ENCODE data around the gene TP73. TPM values are rescaled to one million over a fixed set of nuclear protein-coding genes. Genes with fewer than 3 reads are reported as not detected.

TP73 gene
- total RNA-seq, 1 donor from 2014 or later: not detected

GRCh38 chr1:3774276-3774945, 122.1 kb downstream of the TP73 start:
- H3K36me3 ChIP-seq: peaks cover 3 to 7% of the 10 kb centered on the region in 2 donors
- intact Hi-C loops (cut with DNase I): no loop called here
- no peak for DNase-seq (ENCODE audit: low spot score in 2 of 2)
- peaks cover 0 to 8% of the 10 kb centered on the region in 2 donors for H3K4me1 ChIP-seq
- H3K4me3 ChIP-seq: no peak overlapping the region
- no peaks in the 10 kb centered on the region for H3K27me3 ChIP-seq
- no peaks in the 10 kb centered on the region for H3K9me3 ChIP-seq
- no peak overlapping the region for H3K27ac ChIP-seq
- no peak for TF ChIP-seq CTCF (IDR thresholded peaks at IDR 0.05)

- DNase-seq (ENCODE audit: low spot score in 2 of 2): no peak
- H3K27ac ChIP-seq: no peak overlapping the region
- peaks cover 9 to 13% of the 10 kb centered on the region in 2 donors for H3K36me3 ChIP-seq
- no peak overlapping the region for H3K4me3 ChIP-seq
- intact Hi-C loops (cut with DNase I): no loop called here
- H3K27me3 ChIP-seq: no peaks in the 10 kb centered on the region
- no peaks in the 10 kb centered on the region for H3K9me3 ChIP-seq
- peaks cover 0 to 8% of the 10 kb centered on the region in 2 donors for H3K4me1 ChIP-seq
- TF ChIP-seq CTCF (IDR thresholded peaks at IDR 0.05): no peak
Observed at GRCh38 chr1:3774946-3775489, 122.7 kb downstream of the TP73 start.

- Histone ChIP-seq H3K9me3 (no peaks in the 10 kb centered on the region), H3K36me3 (peaks cover 15 to 20% of the 10 kb centered on the region in 2 donors), H3K4me1 (peaks cover 0 to 8% of the 10 kb centered on the region in 2 donors), H3K27me3 (no peaks in the 10 kb centered on the region), H3K27ac (no peak overlapping the region), H3K4me3 (no peak overlapping the region)
- TF ChIP-seq CTCF (IDR thresholded peaks at IDR 0.05): no peak
- intact Hi-C loops (cut with DNase I): no loop called here
- no peak for DNase-seq (ENCODE audit: low spot score in 2 of 2)
Observed at GRCh38 chr1:3775490-3776230, 123.3 kb downstream of the TP73 start.

GRCh38 chr1:3776231-3776961, 124.1 kb downstream of the TP73 start:
- no peak overlapping the region for H3K27ac ChIP-seq
- intact Hi-C loops (cut with DNase I): no loop called here

More at GRCh38 chr1:3776231-3776961, 124.1 kb downstream of the TP73 start:
- no peak for TF ChIP-seq CTCF (IDR thresholded peaks at IDR 0.05)
- Histone ChIP-seq H3K36me3 (peaks cover 22 to 27% of the 10 kb centered on the region in 2 donors), H3K9me3 (no peaks in the 10 kb centered on the region), H3K27me3 (no peaks in the 10 kb centered on the region), H3K4me3 (no peak overlapping the region), H3K4me1 (peaks cover 0 to 8% of the 10 kb centered on the region in 2 donors)
- no peak for DNase-seq (ENCODE audit: low spot score in 2 of 2)

Data from ascending aorta (tissue), 2 donors.